A673 (cell line): Measurements from ENCODE around the gene CGB1.

Experiments used
- CTCF ChIP-seq: fragments of 300-800, 200-600 bp; sonication (generic); conservative IDR thresholded peaks from 2 replicates; pipeline ENCODE4 v1.5.1; 2017; ENCODE audit warnings: low read depth, mild to moderate bottlenecking, antibody characterized with exemption, low read length, moderate library complexity, mixed read lengths
- EZH2 ChIP-seq: fragments of 200-600 bp; sonication (generic); IDR thresholded peaks from 2 replicates; pipeline ENCODE4 v1.6.1; 2017; ENCODE audit warnings: borderline replicate concordance, low read depth, mild to moderate bottlenecking, mixed read lengths, antibody characterized with exemption, low read length; ENCODE audit not compliant: poor library complexity, severe bottlenecking

- TF ChIP-seq CTCF (no peak), EZH2 (no peak)
These were observed 49.6 kb upstream of the CGB1 start for GRCh38 chr19:49086296-49086695.
